Neuronal stem cell (in vitro differentiated cells): Measurements from ENCODE around the gene DCAF8.

Experiments used
- DNase-seq: peaks from one replicate; pipeline ENCODE4 v3.0.0-alpha.2; 2013; ENCODE audit warnings: low spot score
- H2AFZ ChIP-seq: one replicate; pipeline ENCODE4 v1.6.1; 2013; ENCODE audit warnings: mild to moderate bottlenecking, low read length, inconsistent platforms
- H2AK5ac ChIP-seq: 2 replicates; pipeline ENCODE4 v1.6.1; 2013; ENCODE audit warnings: low read depth, mild to moderate bottlenecking, inconsistent platforms, low read length, moderate library complexity, mixed read lengths
- H2BK120ac ChIP-seq: 2 replicates; pipeline ENCODE4 v1.6.1; 2013; ENCODE audit warnings: low read depth, mild to moderate bottlenecking, inconsistent platforms, low read length, moderate library complexity, mixed read lengths
- H2BK12ac ChIP-seq: one replicate; pipeline ENCODE4 v1.6.1; 2013; ENCODE audit warnings: low read length, inconsistent platforms
- H2BK15ac ChIP-seq: 2 replicates; pipeline ENCODE4 v1.6.1; 2013; ENCODE audit warnings: mild to moderate bottlenecking, low read length, inconsistent platforms, mixed read lengths
- H2BK5ac ChIP-seq: one replicate; pipeline ENCODE4 v1.6.1; 2013; ENCODE audit warnings: inconsistent platforms, mild to moderate bottlenecking, low read length, moderate library complexity
- H3K14ac ChIP-seq: one replicate; pipeline ENCODE4 v1.6.1; 2013; ENCODE audit warnings: low read length, inconsistent platforms
- H3K18ac ChIP-seq: 2 replicates; pipeline ENCODE4 v1.6.1; 2013; ENCODE audit warnings: low read length, inconsistent platforms
- H3K23ac ChIP-seq: 2 replicates; pipeline ENCODE4 v1.6.1; 2013; ENCODE audit warnings: low read depth, mild to moderate bottlenecking, mixed read lengths, low read length, inconsistent platforms; ENCODE audit not compliant: poor library complexity
- H3K27ac ChIP-seq: replicated peaks from 3 replicates; pipeline ENCODE4 v1.5.1; 2013; ENCODE audit warnings: low read length, inconsistent platforms
- H3K27me3 ChIP-seq, 3 experiments: 2 replicates each; pipeline ENCODE4 v1.6.1; 2013; ENCODE audit warnings: low read length in 3 of 3, mild to moderate bottlenecking in 2 of 3, inconsistent platforms in 1 of 3, low read depth in 1 of 3, mixed read lengths in 1 of 3, moderate library complexity in 1 of 3; ENCODE audit not compliant: control insufficient read depth in 3 of 3, insufficient read depth in 3 of 3
- H3K36me3 ChIP-seq, 2 donors: replicated peaks in 1 of 2; 2 replicates each; pipeline ENCODE4 v1.6.1; 2013; ENCODE audit warnings: low read length in 2 of 2; ENCODE audit not compliant: control insufficient read depth in 2 of 2, insufficient read depth in 2 of 2
- H3K4ac ChIP-seq: 2 replicates; pipeline ENCODE4 v1.6.1; 2013; ENCODE audit warnings: inconsistent platforms, mild to moderate bottlenecking, low read length, moderate library complexity
- H3K4me1 ChIP-seq, 2 donors: 1 replicate in 1 of 2; 2 replicates in 1 of 2; pipeline ENCODE4 v1.6.1; 2013; ENCODE audit warnings: low read length in 2 of 2, low read depth in 1 of 2; ENCODE audit not compliant: control insufficient read depth in 2 of 2, insufficient read depth in 1 of 2
- H3K4me2 ChIP-seq: one replicate; pipeline ENCODE4 v1.6.1; 2013; ENCODE audit warnings: mild to moderate bottlenecking, low read length, inconsistent platforms; ENCODE audit not compliant: insufficient read depth, poor library complexity, severe bottlenecking
- H3K4me3 ChIP-seq, 2 donors: 2 replicates each; pipeline ENCODE4 v1.5.1; 2013; ENCODE audit warnings: low read length in 2 of 2, mild to moderate bottlenecking in 2 of 2, inconsistent platforms in 1 of 2, moderate library complexity in 1 of 2
- H3K79me1 ChIP-seq: one replicate; pipeline ENCODE4 v1.6.1; 2013; ENCODE audit warnings: low read depth, mild to moderate bottlenecking, inconsistent platforms, low read length, moderate library complexity
- H3K9ac ChIP-seq: one replicate; pipeline ENCODE4 v1.6.1; 2013; ENCODE audit warnings: mild to moderate bottlenecking, low read depth, low read length, inconsistent platforms; ENCODE audit not compliant: poor library complexity
- H3K9me3 ChIP-seq, 2 donors: replicated peaks in 1 of 2; 2 replicates each; pipeline versions ENCODE3 to v1.6.1; 2013; ENCODE audit warnings: low read length in 2 of 2, mild to moderate bottlenecking in 2 of 2, inconsistent platforms in 1 of 2, low read depth in 1 of 2, mixed read lengths in 1 of 2, moderate library complexity in 1 of 2; ENCODE audit not compliant: control insufficient read depth in 2 of 2, insufficient read depth in 1 of 2
- H4K8ac ChIP-seq: one replicate; pipeline ENCODE4 v1.6.1; 2013; ENCODE audit warnings: low read depth, mild to moderate bottlenecking, inconsistent platforms, low read length, moderate library complexity
- H4K91ac ChIP-seq: one replicate; pipeline ENCODE4 v1.6.1; 2013; ENCODE audit warnings: low read length, low read depth, mild to moderate bottlenecking, inconsistent platforms; ENCODE audit not compliant: poor library complexity
- WGBS, 2 donors: extraction: QIAGEN DNeasy Blood & Tissue Kit; methylation state at CpG; one replicate each; pipeline ENCODE4 v1.1.7; 2013; ENCODE audit warnings: missing lambda C conversion rate in 2 of 2, mixed read lengths in 1 of 2; ENCODE audit not compliant: insufficient read length in 2 of 2, insufficient replicate concordance in 1 of 2; ENCODE audit errors: extremely low coverage in 2 of 2; 5-methylcytosine and 5-hydroxymethylcytosine counted together

DCAF8 gene

DNA sequence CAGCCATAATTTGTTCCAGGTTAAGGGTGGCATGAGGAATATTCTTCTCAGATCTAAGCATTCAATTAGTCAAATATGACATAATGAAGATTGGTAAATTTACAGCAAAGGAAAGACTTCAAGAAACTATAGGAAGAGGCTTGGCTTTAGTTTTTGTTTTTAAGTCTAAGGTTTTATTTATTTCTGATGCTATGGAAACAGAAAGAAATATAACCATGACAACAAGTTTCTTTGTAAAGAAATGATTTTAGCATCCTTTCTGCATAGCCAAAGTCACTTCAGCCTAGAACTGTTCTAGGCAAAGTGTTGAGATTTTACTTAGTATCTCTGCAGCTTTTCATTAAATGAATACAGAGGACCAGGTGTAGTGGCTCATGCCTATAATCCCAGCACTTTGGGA is 29.4 kb downstream of the DCAF8 start:
- Histone ChIP-seq H3K79me1 (no peaks in the 10 kb centered on the region), H2BK5ac (no peak overlapping the region)

DNA sequence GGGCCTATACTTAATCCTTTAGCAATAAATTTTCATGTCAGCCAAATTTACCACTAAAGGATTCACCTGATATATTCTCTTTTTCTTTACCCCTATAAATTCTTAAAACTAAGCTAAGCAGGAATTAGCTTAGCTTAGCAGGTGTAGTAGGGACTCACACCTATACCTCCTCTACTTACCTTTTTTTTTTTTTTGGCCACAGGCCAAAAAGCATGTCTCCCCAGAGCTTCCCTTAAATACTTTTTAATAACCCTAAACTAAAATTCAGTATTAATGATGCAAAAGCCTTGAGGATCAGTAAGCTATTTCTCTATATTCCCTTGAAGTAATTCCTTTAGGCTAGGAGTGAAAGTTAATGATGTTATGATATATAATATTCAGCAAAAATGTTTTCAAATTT is 33.9 kb downstream of the DCAF8 start:
- Histone ChIP-seq H2BK120ac (no peak overlapping the region), H2BK5ac (no peak overlapping the region), H2BK15ac (no peak overlapping the region), H3K4me2 (no peak overlapping the region), H3K27me3 (no peaks in the 10 kb centered on the region), H4K8ac (no peak overlapping the region), H3K23ac (no peak overlapping the region), H3K36me3 (peaks cover 25 to 99% of the 10 kb centered on the region in 2 donors), H2AFZ (no peak overlapping the region), H3K9ac (no peak overlapping the region), H3K4me3 (no peak overlapping the region), H2BK12ac (no peak overlapping the region), H3K79me1 (no peaks in the 10 kb centered on the region), H4K91ac (no peak overlapping the region), H3K4me1 (no peaks in the 10 kb centered on the region), H3K4ac (no peak overlapping the region), H3K27ac (no peak overlapping the region), H3K18ac (no peak overlapping the region), H3K9me3 (no peaks in the 10 kb centered on the region), H3K14ac (no peak overlapping the region), H2AK5ac (no peak overlapping the region)
- DNase-seq = no peak

More for the DNA sequence above, 29.4 kb downstream of the DCAF8 start:
- Histone ChIP-seq H3K4me1 (no peaks in the 10 kb centered on the region), H3K4ac (no peak overlapping the region), H2BK12ac (no peak overlapping the region), H3K9me3 (no peaks in the 10 kb centered on the region), H3K14ac (no peak overlapping the region), H3K27ac (no peak overlapping the region), H3K36me3 (peaks cover 10 to 99% of the 10 kb centered on the region in 2 donors), H3K27me3 (no peaks in the 10 kb centered on the region), H2BK15ac (no peak overlapping the region), H3K4me2 (no peak overlapping the region), H2AFZ (no peak overlapping the region), H3K4me3 (no peak overlapping the region), H3K9ac (no peak overlapping the region), H2AK5ac (no peak overlapping the region), H3K23ac (no peak overlapping the region), H4K8ac (no peak overlapping the region), H3K18ac (no peak overlapping the region), H2BK120ac (no peak overlapping the region), H4K91ac (no peak overlapping the region)
- DNase-seq = no peak

- Histone ChIP-seq H3K4me3 (no peak overlapping the region), H4K8ac (no peak overlapping the region), H2BK12ac (no peak overlapping the region), H3K4ac (no peak overlapping the region), H4K91ac (no peak overlapping the region), H3K27me3 (no peaks in the 10 kb centered on the region), H3K4me1 (no peaks in the 10 kb centered on the region), H3K36me3 (peaks cover 31 to 99% of the 10 kb centered on the region in 2 donors), H2BK5ac (no peak overlapping the region), H3K23ac (no peak overlapping the region), H3K14ac (no peak overlapping the region), H3K18ac (no peak overlapping the region), H3K9ac (no peak overlapping the region), H2AK5ac (no peak overlapping the region), H3K79me1 (no peaks in the 10 kb centered on the region), H2AFZ (no peak overlapping the region), H3K9me3 (no peaks in the 10 kb centered on the region), H2BK120ac (no peak overlapping the region), H3K4me2 (no peak overlapping the region), H2BK15ac (no peak overlapping the region), H3K27ac (no peak overlapping the region)
- DNase-seq = no peak
- WGBS, 2 donors = no CpG with 5 or more reads among the region's 1 CpG
Measured at GRCh38 chr1:160227561-160227960, 34.8 kb downstream of the DCAF8 start.

- no peak overlapping the region for H3K27ac ChIP-seq
- H3K4me2 ChIP-seq = no peak overlapping the region
- no peak for DNase-seq
- H3K14ac ChIP-seq = no peak overlapping the region
- H4K91ac ChIP-seq = no peak overlapping the region
- no peak overlapping the region for H3K4me3 ChIP-seq
- no peaks in the 10 kb centered on the region for H3K9me3 ChIP-seq
- H3K4me1 ChIP-seq = no peaks in the 10 kb centered on the region
- no CpG with 5 or more reads among the region's 4 CpGs for WGBS, 2 donors
- H3K18ac ChIP-seq = no peak overlapping the region
- H2BK15ac ChIP-seq = no peak overlapping the region
- H2AFZ ChIP-seq = no peak overlapping the region
- no peaks in the 10 kb centered on the region for H3K79me1 ChIP-seq
- H2BK5ac ChIP-seq = no peak overlapping the region
- H2AK5ac ChIP-seq = no peak overlapping the region
- H3K23ac ChIP-seq = no peak overlapping the region
- H3K9ac ChIP-seq = no peak overlapping the region
- no peak overlapping the region for H3K4ac ChIP-seq
- no peak overlapping the region for H2BK120ac ChIP-seq
- no peak overlapping the region for H2BK12ac ChIP-seq
- H4K8ac ChIP-seq = no peak overlapping the region
- H3K36me3 ChIP-seq = peaks cover 35 to 99% of the 10 kb centered on the region in 2 donors
- H3K27me3 ChIP-seq = no peaks in the 10 kb centered on the region
Measured at GRCh38 chr1:160227034-160227433, 35.3 kb downstream of the DCAF8 start.
